SIG-M5 (cell line): ENCODE measurements around the gene CPTP.

Experiments
- DNase-seq: peaks from one replicate; lab custom pipeline; 2025; lab: John Stamatoyannopoulos, UW

CPTP gene

DNA sequence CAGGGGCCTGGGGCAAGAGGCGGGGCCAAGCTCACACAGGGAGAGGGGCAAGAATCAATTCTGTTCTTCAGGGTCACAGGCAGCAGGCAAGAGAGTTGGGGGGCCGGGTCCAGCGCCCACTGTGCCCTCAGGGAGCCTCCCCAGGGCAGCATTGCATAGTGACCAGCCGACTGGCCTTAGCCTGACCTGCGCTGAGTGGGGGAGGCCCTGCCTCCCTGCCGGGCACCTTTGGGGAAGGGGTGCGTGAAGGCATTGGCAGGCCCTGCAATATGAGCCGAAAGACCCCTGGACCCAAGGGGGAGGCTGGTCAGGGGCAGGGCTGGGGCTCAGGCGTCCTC, 32.2 kb upstream of the CPTP start:
- DNase-seq = no peak

GRCh38 chr1:1292851-1293250, 31.8 kb upstream of the CPTP start:
- DNase-seq = no peak

DNA sequence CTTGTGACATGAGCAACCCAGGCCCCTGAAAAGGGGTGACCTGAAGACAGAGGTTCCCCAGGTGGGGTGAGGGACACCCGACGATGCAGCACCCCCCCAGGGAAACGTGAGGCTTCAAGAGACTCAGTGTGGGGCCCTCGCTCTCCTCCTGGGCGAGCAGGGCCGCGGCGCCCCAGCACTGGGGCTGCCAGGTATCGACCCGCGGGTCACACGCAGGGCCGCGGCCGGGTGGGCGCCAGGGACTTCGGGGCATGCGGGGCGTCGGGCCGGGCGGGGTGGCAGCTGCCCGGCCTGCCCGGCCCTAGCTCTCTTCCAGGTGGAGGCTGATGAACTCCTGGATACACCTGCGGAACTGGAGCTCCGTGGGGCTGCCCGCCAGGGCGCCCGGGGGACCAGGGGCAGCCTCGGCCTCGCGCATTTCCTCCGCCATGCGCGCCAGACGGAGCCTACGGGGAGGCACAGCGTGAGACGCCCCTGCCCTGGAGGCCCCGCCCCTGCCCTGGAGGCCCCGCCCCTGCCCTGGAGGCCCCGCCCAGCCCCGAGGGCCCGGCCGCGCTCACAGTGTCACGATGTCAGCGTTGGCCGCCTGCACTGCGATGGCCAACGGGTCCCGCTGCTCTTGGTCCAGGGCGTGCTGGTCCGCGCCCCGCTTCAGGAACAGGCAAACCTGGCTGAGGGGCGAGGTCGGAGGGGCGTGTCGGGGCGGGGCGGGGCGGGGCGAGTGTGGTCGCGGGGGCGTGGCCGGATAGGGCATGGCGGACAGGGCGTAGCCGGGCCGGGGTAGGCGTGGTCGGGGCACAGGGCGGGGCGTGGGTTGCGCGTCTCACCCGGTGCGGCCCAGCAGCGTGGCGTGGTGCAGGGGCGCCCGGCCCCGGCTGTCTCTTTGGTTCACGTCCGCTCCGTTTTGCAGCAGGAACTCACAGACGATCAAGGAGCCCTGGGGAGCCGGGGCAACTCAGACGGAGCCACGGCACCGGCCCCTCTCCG, 31.0 kb upstream of the CPTP start:
- DNase-seq = no peak

DNA sequence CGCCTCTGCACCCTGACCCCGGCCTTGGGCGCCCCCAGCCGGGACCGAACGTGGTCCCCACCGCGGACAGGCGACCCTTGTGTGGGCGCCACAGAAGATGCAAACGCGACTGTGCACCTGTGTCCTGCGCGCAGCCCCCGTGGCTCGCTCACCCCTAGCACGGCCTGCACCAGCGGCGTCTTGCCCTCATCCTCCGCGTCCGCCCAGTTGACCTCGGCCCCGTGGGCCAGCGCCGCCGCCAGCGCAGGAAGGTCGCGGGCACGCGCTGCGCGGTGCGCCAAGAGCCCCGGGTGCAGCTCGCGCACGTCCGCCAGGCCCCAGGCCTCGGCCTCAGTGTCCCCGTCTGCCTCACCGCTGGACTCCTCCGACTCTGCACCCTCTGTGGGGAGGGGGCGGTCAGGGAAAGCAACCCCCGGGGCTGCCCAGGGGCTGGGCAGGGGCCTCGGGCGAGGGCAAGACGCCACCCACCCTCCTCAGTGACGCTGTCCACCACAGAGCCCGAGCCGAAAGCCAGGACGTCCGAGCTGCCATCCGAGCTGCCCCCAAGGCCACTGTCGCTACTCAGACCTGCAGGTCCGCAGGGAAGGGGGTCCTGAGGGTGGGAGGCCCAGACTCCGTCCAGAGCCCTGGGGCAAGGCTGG, 30.2 kb upstream of the CPTP start:
- no peak for DNase-seq

GRCh38 chr1:1295154-1295923, 29.3 kb upstream of the CPTP start:
- DNase-seq = no peak

DNA sequence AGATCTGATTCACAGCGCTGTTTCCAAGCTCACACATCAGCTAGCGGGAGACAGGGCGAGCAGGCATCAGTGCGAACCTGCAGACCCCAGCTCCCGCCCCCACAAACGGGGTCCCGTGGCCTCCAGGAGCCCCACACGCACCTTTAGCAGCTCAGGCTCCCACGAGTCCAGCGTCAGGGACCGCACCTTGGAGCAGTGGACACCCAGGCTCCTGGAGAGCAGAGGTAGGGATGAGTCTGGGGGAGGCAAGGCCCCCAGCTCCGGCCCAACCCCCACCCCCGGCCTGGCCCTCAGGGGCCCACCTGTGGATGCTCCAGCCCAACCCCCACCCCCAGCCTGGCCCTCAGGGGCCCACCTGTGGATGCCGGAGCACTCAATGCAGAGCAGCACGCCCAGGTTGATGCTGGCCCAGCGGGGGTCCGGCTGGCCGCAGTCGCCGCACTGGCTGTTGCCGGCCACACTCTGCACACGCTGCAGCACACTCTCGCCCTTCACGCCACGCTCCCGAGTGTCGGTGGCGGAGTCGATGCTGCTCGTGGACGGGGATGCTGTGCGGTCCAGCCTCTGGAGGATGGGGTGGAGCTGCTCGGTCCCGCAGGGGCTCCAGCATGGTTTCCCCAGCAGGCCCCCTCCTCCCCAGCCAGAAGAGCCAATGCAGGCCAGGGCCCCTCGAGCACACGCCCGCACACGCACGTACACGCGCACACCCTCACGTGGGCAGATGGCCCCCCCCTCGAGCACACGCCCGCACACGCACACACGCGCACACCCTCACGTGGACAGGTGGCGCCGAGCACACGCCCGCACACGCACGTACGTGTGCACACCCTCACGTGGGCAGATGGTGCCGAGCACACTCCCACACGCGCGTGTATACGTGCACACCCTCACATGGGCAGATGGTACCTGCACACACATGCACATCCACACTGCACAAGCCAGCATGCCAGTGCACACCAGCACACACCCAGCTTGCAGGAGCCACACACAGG, 28.2 kb upstream of the CPTP start:
- DNase-seq = no peak

DNA sequence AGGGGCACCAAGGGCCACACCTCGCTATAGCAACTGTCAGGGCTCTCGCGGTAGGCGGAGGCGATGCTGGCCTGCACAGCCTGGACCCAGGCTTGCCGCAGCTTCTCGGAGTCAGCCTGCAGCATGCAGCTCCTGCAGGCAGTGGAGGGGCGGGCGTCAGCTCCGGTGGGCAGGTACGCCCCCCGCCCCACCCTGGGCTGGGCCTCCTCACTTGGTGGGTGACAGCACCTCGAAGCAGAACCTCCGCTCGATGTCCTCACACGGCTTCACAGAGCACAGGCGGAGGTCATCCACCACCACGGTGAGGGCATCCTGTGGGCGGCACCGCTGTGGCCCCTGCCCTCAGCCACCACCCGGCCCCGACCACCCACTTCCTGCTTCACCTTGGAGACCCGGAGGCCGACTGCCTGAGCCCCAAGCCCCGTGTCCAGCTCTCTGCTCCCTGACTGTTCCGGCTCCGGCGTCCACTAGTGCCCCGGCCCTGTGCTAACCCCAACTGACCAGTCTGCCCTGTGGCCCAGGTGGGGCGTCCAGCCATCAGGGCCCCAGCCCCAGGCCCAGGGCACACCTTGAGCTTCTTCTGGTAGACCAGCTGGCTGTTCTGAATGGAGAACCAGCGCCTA, 26.7 kb upstream of the CPTP start:
- no peak for DNase-seq

DNA sequence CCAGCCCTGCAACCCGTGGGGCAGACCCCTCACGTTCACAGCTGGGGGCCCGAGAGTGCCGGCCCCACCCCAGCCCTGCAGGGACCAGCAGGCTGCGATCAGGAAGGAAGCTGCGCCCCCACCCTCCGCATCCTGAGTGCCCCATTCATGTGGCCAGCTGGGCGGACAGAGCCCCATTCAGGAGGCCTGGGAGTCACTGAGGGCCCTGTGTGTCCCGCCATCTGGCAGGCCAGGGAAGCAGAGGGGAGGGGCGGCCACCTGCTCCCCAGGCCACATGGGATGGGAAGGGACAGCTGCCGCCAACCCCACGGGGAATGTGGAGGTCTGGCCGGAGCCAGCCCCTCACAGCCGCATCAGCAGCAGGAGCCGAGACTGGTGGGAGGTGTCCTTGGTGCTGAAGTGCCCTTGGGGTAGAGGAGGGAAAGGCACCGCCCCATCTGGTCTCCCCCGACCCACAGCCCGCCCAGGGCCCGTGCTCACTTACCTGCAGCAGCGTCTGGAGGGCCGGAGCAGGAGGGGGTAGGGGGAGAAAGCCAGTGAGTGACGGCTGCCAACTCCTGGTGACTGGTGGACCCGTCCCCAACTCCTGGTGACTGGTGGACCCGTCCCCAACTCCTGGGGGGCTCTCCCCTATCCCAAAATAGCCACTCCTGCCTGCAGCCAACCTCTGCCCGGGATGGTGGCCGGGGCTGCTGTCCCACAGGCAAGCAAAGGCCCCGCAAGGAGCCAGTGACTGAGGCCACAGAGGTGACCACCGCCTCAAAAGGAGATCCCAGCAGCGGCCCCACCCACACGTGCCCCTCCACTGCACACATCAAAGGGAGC, 25.5 kb upstream of the CPTP start:
- DNase-seq = no peak

- no peak for DNase-seq
These were observed 24.8 kb upstream of the CPTP start for GRCh38 chr1:1299686-1300351.

DNA sequence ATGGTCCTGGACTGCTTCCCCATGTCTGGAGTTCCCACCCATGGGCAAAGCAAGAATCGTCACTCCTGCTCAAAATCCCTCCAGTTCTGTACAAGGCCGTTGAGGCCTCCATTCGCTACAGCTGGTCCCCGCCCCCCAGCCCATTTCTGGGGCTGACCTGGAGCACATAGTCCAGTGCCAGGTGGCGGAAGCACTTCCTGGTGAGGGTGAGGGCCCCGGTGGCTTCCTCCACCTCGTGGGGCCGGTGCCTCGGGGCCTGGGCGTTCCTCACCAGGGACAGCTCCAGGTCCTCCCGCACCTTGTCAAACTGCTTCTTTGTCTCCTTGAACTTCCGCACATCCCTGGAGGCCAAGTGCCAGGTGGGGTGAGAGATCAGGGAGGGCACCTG, 24.3 kb upstream of the CPTP start:
- no peak for DNase-seq

GRCh38 chr1:1302006-1302430, 22.6 kb upstream of the CPTP start:
- no peak for DNase-seq

- DNase-seq = no peak
These were observed 21.6 kb upstream of the CPTP start for GRCh38 chr1:1302951-1303509.

DNA sequence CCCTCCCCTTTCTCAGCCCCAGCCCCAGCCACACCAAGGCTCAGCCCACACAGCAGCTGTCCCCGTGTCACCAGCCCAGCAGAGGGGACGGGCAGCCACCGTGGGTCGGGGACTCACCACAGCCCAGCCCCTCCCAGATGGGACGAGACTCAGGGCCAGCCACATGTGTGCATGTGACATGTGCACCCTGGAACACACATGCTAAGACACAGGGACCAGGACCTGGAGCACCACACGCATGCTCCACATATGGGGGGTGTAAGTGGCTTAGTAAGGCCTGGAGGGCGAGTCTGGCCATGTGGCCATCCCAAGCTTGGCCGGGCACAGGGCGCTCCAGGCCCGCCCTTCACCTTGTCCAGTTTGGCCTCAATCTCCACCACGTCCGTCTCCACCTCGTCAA, 20.9 kb upstream of the CPTP start:
- no peak for DNase-seq

DNA sequence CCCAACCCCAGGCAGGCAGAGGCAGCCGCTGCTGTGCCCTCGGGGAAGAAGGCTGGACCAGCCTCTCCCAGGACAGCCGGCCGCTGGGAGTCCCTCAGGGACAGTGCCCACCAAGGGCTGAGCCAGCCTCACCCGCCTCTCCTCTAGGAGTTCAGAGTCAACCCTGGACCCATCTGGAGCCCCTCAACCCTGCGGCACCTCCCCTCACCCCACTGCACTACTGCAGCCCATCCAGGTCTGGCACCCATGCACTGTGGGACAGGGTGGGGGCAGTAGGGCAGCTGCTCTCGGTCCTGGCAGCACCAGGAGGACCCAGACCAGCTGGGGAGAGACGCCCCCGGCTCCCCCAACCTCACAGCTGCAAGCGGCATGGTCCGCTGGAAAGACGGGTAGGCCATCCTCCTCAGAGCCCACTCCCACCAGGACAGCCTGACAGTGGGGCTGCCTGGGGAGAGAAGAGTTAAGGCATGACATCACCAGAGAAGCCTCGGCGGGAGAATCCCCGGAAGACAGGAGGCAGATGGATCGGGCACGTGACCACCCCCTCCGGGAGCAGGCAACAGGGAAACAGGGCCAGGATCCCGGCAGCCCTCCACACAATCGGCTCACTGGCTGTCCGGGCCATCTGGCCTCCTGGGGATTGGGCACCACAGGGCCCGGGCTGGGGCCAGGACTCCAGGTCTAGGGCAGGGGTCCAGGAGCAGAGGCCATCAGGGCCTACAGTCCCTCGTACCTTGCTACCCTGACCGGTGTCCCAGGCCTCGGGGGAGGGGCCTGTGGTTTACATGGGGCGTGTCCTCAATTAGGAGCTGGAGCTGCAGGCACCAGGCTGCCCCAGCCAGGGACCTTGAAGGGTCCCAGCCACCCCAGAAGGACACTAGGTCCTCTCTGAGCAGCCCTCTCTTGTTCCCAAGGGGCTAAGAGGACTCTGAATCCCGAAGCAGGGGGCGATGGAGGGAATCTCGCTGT, 20.0 kb upstream of the CPTP start:
- DNase-seq = no peak

DNA sequence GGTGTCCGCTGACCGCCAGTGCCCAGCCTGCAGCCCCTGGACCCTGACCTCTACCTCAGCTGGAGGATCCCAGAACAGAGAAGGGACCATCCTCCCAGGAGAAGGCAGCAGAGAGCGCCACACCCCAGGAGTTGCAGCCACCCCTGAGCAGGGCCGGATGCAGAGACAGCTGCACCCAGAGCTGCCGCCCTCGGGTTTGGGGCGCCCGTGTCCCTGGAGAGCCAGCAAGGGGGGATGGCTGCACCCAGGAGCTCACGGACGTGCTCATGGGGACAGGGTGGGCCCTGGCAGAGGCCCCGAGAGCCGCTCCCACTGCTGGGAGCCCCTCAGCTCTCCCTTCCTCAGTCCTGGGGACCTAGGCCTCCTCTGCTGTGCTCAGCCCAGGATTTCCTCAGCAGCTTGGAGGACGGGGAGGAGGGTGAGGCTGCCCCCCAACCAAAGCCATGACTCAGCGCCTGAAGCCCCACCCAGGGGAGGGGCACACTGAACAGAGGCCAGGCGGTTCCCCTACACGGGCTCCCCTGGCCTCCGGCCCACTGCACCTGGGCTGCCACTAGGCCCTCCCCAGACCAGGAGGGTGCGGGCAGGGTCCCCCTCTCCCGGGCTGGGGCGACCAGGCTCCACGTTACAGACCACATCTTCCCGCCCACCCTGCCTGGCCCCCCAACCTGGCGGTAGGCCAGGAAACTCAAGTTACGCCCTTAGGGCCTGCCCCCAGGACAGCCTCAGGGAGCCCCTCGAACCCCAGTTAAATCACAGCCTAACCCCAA, 19.1 kb upstream of the CPTP start:
- no peak for DNase-seq

- no peak for DNase-seq
These were observed 18.4 kb upstream of the CPTP start for GRCh38 chr1:1306070-1306660.
